Loucy (cell line): ENCODE results near the gene DYRK3.

ENCODE experiments used
- H2AFZ ChIP-seq: fragments of 200-600 bp; sonication (generic); 2 replicates; pipeline ENCODE4 v1.6.0; 2016; ENCODE audit warnings: antibody characterized with exemption, mild to moderate bottlenecking, low read length, moderate library complexity
- H3F3A ChIP-seq: fragments of 200-600 bp; 2 replicates; pipeline ENCODE4 v1.6.0; 2016; ENCODE audit warnings: antibody characterized with exemption, low read depth, mild to moderate bottlenecking
- H3K27me3 ChIP-seq: fragments of 200-600 bp; sonication (generic); 2 replicates; pipeline ENCODE4 v1.6.1; 2014; ENCODE audit warnings: low read length, mild to moderate bottlenecking; ENCODE audit not compliant: insufficient read depth, poor library complexity, severe bottlenecking
- H3K36me3 ChIP-seq: fragments of 200-600 bp; sonication (generic); 2 replicates; pipeline ENCODE4 v1.6.1; 2016; ENCODE audit warnings: low read length; ENCODE audit not compliant: insufficient read depth
- H3K4me1 ChIP-seq: fragments of 200-600 bp; sonication (generic); 2 replicates; pipeline ENCODE4 v1.5.1; 2014; ENCODE audit warnings: low read length, mild to moderate bottlenecking; ENCODE audit not compliant: insufficient read depth, poor library complexity, severe bottlenecking
- H3K4me2 ChIP-seq: fragments of 200-600 bp; sonication (generic); 2 replicates; pipeline ENCODE4 v1.6.0; 2014; ENCODE audit warnings: antibody characterized with exemption, low read length, low read depth, mild to moderate bottlenecking; ENCODE audit not compliant: poor library complexity, severe bottlenecking
- H3K4me3 ChIP-seq: fragments of 200-600 bp; sonication (generic); 2 replicates; pipeline ENCODE4 v1.5.1; 2014; ENCODE audit warnings: low read length, mild to moderate bottlenecking, mixed read lengths; ENCODE audit not compliant: poor library complexity, severe bottlenecking
- H3K79me2 ChIP-seq: fragments of 200-600 bp; sonication (generic); 2 replicates; pipeline ENCODE4 v1.6.1; 2014; ENCODE audit warnings: low read length; ENCODE audit not compliant: insufficient read depth
- H3K9ac ChIP-seq: fragments of 200-600 bp; sonication (generic); 2 replicates; pipeline ENCODE4 v1.6.0; 2014; ENCODE audit warnings: mild to moderate bottlenecking, low read depth, low read length, moderate library complexity; ENCODE audit not compliant: poor library complexity, severe bottlenecking
- H3K9me2 ChIP-seq: fragments of 200-600 bp; sonication (generic); replicated peaks from 2 replicates; pipeline ENCODE4 v1.6.1; 2016; ENCODE audit warnings: low read depth, low read length, mixed read lengths
- H3K9me3 ChIP-seq: fragments of 200-600 bp; sonication (generic); 2 replicates; pipeline ENCODE4 v1.6.1; 2014; ENCODE audit warnings: mild to moderate bottlenecking, antibody characterized with exemption, low read length, low read depth; ENCODE audit not compliant: insufficient read depth
- H4K20me1 ChIP-seq: fragments of 200-600 bp; sonication (generic); 2 replicates; pipeline ENCODE4 v1.6.0; 2014; ENCODE audit warnings: antibody characterized with exemption, low read length, mild to moderate bottlenecking; ENCODE audit not compliant: insufficient read depth, poor library complexity, severe bottlenecking
- EZH2phosphoT487 ChIP-seq: fragments of 200-600 bp; IDR thresholded peaks from 2 replicates; pipeline ENCODE4 v1.6.1; 2018; ENCODE audit warnings: antibody characterized with exemption, mild to moderate bottlenecking, moderate library complexity, borderline replicate concordance
- TF ChIP-seq, protein P1 (sequence below): fragments of 200-600 bp; sonication (generic); conservative IDR thresholded peaks from 2 replicates; pipeline ENCODE4 v1.5.1; 2014; ENCODE audit warnings: mild to moderate bottlenecking, antibody characterized with exemption, low read length

Gene DYRK3

GRCh38 chr1:206606867-206607266 is 28.5 kb upstream of the DYRK3 start:
- Histone ChIP-seq H4K20me1 (no peaks in the 10 kb centered on the region), H3F3A (no peaks in the 10 kb centered on the region), H3K4me1 (peaks cover 15% of the 10 kb centered on the region)

GRCh38 chr1:206608108-206608698 is 27.1 kb upstream of the DYRK3 start:
- Histone ChIP-seq H3K9ac (no peak overlapping the region), H3F3A (no peaks in the 10 kb centered on the region), H3K27me3 (no peaks in the 10 kb centered on the region), H3K4me3 (no peak overlapping the region), H2AFZ (no peak overlapping the region), H3K79me2 (peaks cover 14% of the 10 kb centered on the region), H3K4me2 (no peak overlapping the region), H4K20me1 (no peaks in the 10 kb centered on the region), H3K9me3 (no peaks in the 10 kb centered on the region), H3K9me2 (no peaks in the 10 kb centered on the region), H3K36me3 (peaks cover 5% of the 10 kb centered on the region; the same call in 1 of the 2 replicates), H3K4me1 (peaks cover 16% of the 10 kb centered on the region)
- TF ChIP-seq EZH2phosphoT487 = no peak
- TF ChIP-seq, protein P1, sequence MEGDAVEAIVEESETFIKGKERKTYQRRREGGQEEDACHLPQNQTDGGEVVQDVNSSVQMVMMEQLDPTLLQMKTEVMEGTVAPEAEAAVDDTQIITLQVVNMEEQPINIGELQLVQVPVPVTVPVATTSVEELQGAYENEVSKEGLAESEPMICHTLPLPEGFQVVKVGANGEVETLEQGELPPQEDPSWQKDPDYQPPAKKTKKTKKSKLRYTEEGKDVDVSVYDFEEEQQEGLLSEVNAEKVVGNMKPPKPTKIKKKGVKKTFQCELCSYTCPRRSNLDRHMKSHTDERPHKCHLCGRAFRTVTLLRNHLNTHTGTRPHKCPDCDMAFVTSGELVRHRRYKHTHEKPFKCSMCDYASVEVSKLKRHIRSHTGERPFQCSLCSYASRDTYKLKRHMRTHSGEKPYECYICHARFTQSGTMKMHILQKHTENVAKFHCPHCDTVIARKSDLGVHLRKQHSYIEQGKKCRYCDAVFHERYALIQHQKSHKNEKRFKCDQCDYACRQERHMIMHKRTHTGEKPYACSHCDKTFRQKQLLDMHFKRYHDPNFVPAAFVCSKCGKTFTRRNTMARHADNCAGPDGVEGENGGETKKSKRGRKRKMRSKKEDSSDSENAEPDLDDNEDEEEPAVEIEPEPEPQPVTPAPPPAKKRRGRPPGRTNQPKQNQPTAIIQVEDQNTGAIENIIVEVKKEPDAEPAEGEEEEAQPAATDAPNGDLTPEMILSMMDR = peak; percentile 94

More at GRCh38 chr1:206606867-206607266, 28.5 kb upstream of the DYRK3 start:
- peaks cover 16% of the 10 kb centered on the region; the same call in 1 of the 2 replicates for H3K36me3 ChIP-seq
- TF ChIP-seq, protein P1 = peak; percentile 76
- no peak for TF ChIP-seq EZH2phosphoT487
- H3K9me3 ChIP-seq = no peaks in the 10 kb centered on the region
- no peaks in the 10 kb centered on the region for H3K27me3 ChIP-seq
- H3K9me2 ChIP-seq = no peaks in the 10 kb centered on the region
- no peak overlapping the region for H3K9ac ChIP-seq
- H3K4me3 ChIP-seq = no peak overlapping the region
- no peak overlapping the region for H3K4me2 ChIP-seq
- no peak overlapping the region for H2AFZ ChIP-seq
- peaks cover 12% of the 10 kb centered on the region for H3K79me2 ChIP-seq

DNA sequence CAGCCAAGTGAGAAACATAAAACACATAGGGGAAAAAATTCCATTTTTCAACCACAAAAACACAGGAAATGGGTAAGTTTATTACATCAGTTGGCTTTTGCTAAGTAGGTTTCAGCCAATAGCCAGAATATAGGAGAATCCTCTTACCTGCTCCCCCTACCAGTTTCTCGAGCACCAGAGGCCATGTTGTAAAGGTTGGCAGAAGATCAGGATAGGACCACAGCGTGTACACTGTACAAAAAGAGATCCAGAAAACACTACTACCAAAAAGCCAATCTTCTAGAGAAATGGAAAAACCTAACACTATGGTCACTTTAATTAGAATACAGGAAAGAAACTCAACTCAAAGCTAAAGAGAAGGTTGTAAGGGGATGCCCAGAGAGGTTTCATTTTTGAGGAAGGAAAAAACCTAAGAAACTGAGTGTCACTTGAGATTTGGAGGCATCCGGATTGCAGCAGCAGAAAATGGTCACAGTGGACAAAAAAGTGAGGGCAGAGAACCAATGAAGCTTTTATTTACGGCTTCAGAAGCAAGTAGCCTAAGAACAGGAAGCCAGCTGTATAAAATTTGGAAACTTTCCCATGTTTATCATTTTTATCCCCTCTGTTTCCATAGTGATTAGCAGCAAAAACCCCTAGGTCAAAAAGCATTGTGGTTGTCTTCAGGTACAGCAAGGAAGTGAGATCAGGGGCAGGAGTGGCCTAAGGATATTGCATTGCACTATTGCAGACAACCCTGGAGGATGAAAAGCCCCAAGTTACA is 25.9 kb upstream of the DYRK3 start:
- H3K4me1 ChIP-seq = peaks cover 16% of the 10 kb centered on the region
- peak overlapping the region; percentile 20 for H3K4me2 ChIP-seq
- no peak overlapping the region for H2AFZ ChIP-seq
- peaks cover 14% of the 10 kb centered on the region for H3K79me2 ChIP-seq
- no peaks in the 10 kb centered on the region; the same call in 1 of the 2 replicates for H3K36me3 ChIP-seq
- no peaks in the 10 kb centered on the region for H3K27me3 ChIP-seq
- no peak overlapping the region for H3K4me3 ChIP-seq
- TF ChIP-seq, protein P1 = no peak
- TF ChIP-seq EZH2phosphoT487 = no peak
- H3K9me2 ChIP-seq = no peaks in the 10 kb centered on the region
- no peaks in the 10 kb centered on the region for H4K20me1 ChIP-seq
- no peaks in the 10 kb centered on the region for H3F3A ChIP-seq
- no peak overlapping the region for H3K9ac ChIP-seq
- no peaks in the 10 kb centered on the region for H3K9me3 ChIP-seq
